ENCODE data around the gene EVL.

The EVL gene, protein sequence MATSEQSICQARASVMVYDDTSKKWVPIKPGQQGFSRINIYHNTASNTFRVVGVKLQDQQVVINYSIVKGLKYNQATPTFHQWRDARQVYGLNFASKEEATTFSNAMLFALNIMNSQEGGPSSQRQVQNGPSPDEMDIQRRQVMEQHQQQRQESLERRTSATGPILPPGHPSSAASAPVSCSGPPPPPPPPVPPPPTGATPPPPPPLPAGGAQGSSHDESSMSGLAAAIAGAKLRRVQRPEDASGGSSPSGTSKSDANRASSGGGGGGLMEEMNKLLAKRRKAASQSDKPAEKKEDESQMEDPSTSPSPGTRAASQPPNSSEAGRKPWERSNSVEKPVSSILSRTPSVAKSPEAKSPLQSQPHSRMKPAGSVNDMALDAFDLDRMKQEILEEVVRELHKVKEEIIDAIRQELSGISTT

GRCh38 chr14:100065111-100065871 is at the start of gene EVL:
EVL (plus strand) TSS chr14:100065422; CDS start chr14:100065501, 79 bp downstream.
- no peak for DNase-seq (ENCODE audit: extremely low spot score)
- POLR2A ChIA-PET = no interaction called here
- CTCF ChIA-PET = interaction anchor here (0.5 to 1.5 kb wide), 2 partner anchors 15 to 91 kb away, joined by 3 read pairs; no protein-coding TSS in a partner anchor
- TF ChIP-seq BHLHE40 (IDR thresholded peaks at IDR 0.05; ENCODE audit: borderline replicate concordance) (no peak), SUZ12 (IDR thresholded peaks at IDR 0.05) (no peak), SP1 (IDR thresholded peaks at IDR 0.05) (no peak), FOXA1 (IDR thresholded peaks at IDR 0.05) (no peak), TARDBP (IDR thresholded peaks at IDR 0.05) (no peak), L3MBTL2 (conservative IDR thresholded peaks at IDR 0.05) (no peak), PKNOX1 (IDR thresholded peaks at IDR 0.05) (no peak), ARNT (IDR thresholded peaks at IDR 0.05) (no peak), ZNF384 (IDR thresholded peaks at IDR 0.05) (no peak), LEF1 (IDR thresholded peaks at IDR 0.05; ENCODE audit: borderline replicate concordance) (no peak), CTBP1 (IDR thresholded peaks at IDR 0.05; ENCODE audit: borderline replicate concordance) (no peak), HDGF (IDR thresholded peaks at IDR 0.05; ENCODE audit: borderline replicate concordance) (no peak), ELF4 (IDR thresholded peaks at IDR 0.05) (no peak), FOXM1 (IDR thresholded peaks at IDR 0.05; ENCODE audit: borderline replicate concordance) (no peak)

GRCh38 chr14:100017553-100017952 is 47.7 kb upstream of the EVL start:
- CTCF ChIA-PET = interaction anchor here (1.0 to 1.4 kb wide), 3 partner anchors 20 to 229 kb away, joined by 3 read pairs; no protein-coding TSS in a partner anchor
- TF ChIP-seq FOXA1 (IDR thresholded peaks at IDR 0.05) = no peak
- TF ChIP-seq FOXK2 (IDR thresholded peaks at IDR 0.05) = no peak
- no peak for TF ChIP-seq ZNF384 (IDR thresholded peaks at IDR 0.05)
- TF ChIP-seq HDGF (IDR thresholded peaks at IDR 0.05; ENCODE audit: borderline replicate concordance) = no peak
- TF ChIP-seq BHLHE40 (IDR thresholded peaks at IDR 0.05; ENCODE audit: borderline replicate concordance) = no peak
- no peak for TF ChIP-seq L3MBTL2 (conservative IDR thresholded peaks at IDR 0.05)
- no peak for TF ChIP-seq NFRKB (IDR thresholded peaks at IDR 0.05)
- TF ChIP-seq PKNOX1 (IDR thresholded peaks at IDR 0.05) = no peak
- POLR2A ChIA-PET = no interaction called here
- DNase-seq (ENCODE audit: extremely low spot score) = no peak

- ChIA-PET CTCF (interaction anchor here (1.4 to 1.6 kb wide), 2 partner anchors 21 to 175 kb away, joined by 3 read pairs; no protein-coding TSS in a partner anchor), POLR2A (no interaction called here)
- DNase-seq (ENCODE audit: extremely low spot score) = no peak
- TF ChIP-seq TARDBP (IDR thresholded peaks at IDR 0.05) (no peak), HDGF (IDR thresholded peaks at IDR 0.05; ENCODE audit: borderline replicate concordance) (no peak), FOXK2 (IDR thresholded peaks at IDR 0.05) (no peak), CTBP1 (IDR thresholded peaks at IDR 0.05; ENCODE audit: borderline replicate concordance) (no peak), NFRKB (IDR thresholded peaks at IDR 0.05) (no peak), FOXA1 (IDR thresholded peaks at IDR 0.05) (no peak), BHLHE40 (IDR thresholded peaks at IDR 0.05; ENCODE audit: borderline replicate concordance) (no peak), LEF1 (IDR thresholded peaks at IDR 0.05; ENCODE audit: borderline replicate concordance) (no peak), PKNOX1 (IDR thresholded peaks at IDR 0.05) (no peak), ELF4 (IDR thresholded peaks at IDR 0.05) (no peak), ARNT (IDR thresholded peaks at IDR 0.05) (no peak), L3MBTL2 (conservative IDR thresholded peaks at IDR 0.05) (no peak), FOXM1 (IDR thresholded peaks at IDR 0.05; ENCODE audit: borderline replicate concordance) (no peak)
Observed at GRCh38 chr14:100018054-100018453, 47.2 kb upstream of the EVL start.

DNA sequence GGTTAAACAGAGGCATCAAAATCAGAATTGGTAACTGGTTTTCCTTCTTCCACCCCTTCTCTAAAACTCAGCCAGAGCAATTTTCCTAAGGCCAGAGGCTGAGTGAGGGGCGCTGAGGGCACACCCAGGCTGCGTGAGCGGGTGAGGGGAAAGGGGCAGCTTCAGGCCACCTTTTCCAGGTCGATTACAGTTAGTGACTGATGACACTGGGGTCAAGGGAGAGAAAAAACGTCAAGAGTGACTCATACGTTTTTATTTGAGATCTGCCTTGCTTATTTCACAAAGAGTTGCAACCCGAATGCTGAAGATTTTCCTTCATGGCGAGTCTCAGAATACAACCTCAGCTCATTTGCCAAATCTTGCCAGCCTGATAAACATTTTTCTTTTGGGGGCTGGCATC is 46.7 kb upstream of the EVL start:
- POLR2A ChIA-PET = no interaction called here
- CTCF ChIA-PET = interaction anchor here (1.4 to 1.6 kb wide), 2 partner anchors 21 to 175 kb away, joined by 3 read pairs; no protein-coding TSS in a partner anchor
- no peak for TF ChIP-seq L3MBTL2 (conservative IDR thresholded peaks at IDR 0.05)
- TF ChIP-seq LEF1 (IDR thresholded peaks at IDR 0.05; ENCODE audit: borderline replicate concordance) = no peak
- TF ChIP-seq PKNOX1 (IDR thresholded peaks at IDR 0.05) = no peak
- no peak for TF ChIP-seq FOXA1 (IDR thresholded peaks at IDR 0.05)
- no peak for TF ChIP-seq SP1 (IDR thresholded peaks at IDR 0.05)
- no peak for TF ChIP-seq ZNF384 (IDR thresholded peaks at IDR 0.05)
- TF ChIP-seq NFRKB (IDR thresholded peaks at IDR 0.05) = no peak
- TF ChIP-seq ARNT (IDR thresholded peaks at IDR 0.05) = no peak
- TF ChIP-seq SUZ12 (IDR thresholded peaks at IDR 0.05) = no peak
- no peak for TF ChIP-seq HDGF (IDR thresholded peaks at IDR 0.05; ENCODE audit: borderline replicate concordance)
- TF ChIP-seq ELF4 (IDR thresholded peaks at IDR 0.05) = no peak
- TF ChIP-seq FOXM1 (IDR thresholded peaks at IDR 0.05; ENCODE audit: borderline replicate concordance) = no peak
- TF ChIP-seq CTBP1 (IDR thresholded peaks at IDR 0.05; ENCODE audit: borderline replicate concordance) = no peak
- TF ChIP-seq TARDBP (IDR thresholded peaks at IDR 0.05) = no peak
- no peak for TF ChIP-seq BHLHE40 (IDR thresholded peaks at IDR 0.05; ENCODE audit: borderline replicate concordance)
- TF ChIP-seq FOXK2 (IDR thresholded peaks at IDR 0.05) = no peak
- DNase-seq (ENCODE audit: extremely low spot score) = no peak
